ENCODE results near the gene ERGIC2.
A peak's percentile ranks its signal among the peaks of the same experiment; 100 is the strongest.

Gene ERGIC2

DNA sequence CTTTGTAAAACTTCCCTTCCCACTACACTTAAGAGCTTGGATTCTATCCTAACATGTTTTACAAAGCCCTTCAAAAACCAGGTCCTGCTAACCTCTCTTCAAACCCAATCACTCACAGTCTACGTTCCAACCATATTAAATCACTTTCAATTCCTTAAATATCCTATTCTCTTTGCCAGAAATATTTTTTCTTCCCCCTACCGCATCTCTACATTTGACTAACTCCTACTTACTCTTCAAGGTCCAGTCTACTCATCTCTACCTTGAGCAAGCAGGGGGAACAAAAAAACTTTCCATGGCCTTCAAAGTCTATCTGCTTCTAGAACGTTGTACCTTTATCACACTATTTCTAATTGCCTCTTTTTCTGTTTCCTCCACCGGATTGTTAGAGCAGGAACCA, 6.1 kb downstream of the ERGIC2 start:
- no peak for DNase-seq

DNA sequence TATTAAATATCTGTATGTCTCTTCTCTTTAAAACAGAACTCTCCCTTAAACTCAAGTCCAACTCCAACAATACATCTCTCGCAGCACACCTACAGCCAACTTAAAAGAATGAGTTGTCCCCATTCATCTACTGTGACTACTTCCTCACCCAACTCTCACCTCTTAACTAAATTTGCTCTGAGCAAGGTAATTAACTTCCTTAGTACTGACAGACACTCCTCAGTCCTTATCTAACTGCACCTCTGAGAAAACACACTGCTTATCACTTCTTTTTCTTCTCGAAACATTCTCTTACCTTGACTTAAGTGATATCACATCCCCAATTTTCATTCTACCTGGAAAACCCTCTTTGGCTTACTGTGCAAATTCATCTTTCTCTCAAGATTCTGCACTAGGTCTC, 7.0 kb downstream of the ERGIC2 start:
- DNase-seq = no peak

DNA sequence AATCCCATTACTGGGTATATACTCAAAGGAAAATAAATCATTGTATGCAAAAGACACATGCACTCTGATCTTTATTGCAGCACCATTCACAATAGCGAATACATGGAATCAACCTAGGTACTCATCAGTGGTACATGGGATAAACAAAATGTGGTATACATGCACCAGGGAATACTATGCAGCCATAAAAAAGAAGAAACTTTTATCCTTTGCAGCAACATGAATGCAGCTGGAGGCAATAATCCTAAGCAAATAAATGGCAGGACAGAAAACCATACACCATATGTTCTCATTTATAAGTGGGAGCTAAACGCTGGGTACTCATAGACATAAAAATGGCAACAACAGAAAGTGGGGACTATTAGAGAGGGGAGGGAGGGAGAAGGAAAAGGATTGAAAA, 15.9 kb downstream of the ERGIC2 start:
- DNase-seq = no peak

DNA sequence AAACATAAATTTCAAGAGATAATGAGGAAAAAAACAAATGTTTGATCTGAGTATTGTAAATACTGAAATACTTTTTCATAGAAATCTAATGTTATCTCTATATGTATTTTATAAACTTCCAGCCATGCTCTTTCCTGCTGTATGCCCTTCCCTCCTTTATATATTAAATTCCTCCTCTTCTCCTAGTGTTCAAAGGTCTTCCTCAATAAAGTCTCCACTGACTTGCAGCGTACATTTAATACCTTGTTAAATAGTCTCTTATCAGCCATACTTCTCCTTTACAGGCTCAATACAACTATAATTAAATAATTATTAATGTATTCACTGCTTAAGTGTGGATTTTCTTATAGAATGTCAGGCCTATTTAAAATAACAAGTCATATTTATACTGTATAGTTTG, 26.0 kb downstream of the ERGIC2 start:
- DNase-seq = no peak

DNA sequence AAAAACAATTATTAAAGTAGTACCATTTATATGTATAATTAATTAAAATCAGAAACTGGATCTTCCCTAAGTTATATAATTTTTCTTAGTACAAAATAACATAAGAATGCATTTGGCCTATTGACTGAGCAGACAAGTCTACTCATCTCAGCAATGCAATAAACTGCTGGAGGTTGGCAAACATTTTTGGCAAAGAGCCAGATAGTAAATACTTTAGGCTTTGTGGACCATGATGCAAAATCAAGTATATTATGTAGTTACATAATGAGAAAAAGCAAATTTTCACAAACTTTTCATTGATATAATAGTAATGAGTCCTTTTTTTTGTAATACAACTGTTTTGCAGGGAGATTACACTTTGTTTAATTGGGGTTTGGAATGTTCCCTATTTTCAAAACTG, 30.9 kb downstream of the ERGIC2 start:
- DNase-seq = no peak

DNA sequence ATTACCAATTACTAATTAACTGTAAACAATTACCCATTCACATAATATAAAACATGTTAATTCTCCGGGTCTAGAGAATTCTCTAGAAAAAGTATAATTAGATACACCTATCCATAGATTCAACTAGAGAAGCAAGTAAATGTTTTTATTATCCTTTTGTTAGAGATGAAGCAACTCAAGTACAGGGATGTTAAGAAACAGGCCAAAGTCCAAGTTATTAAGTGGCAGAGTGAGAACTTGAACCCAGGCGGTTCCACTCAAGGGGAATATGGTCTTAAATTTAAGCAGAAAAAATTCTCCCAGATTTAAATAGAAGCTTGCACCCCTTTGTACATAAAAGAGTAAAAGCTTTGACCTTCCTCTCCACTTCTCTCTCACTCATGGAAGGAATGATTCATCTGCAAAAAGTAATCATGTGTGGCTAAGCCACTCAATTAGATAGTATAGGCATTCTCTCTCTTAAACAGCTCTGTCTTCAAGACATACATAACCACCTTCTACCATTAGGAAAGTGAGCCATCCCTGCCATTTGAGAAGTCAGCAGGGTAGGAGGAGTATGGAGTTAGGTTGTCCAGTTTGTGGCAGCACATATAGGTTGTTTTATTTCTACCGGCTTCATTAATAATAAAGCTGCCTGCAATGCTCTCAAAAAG, 34.1 kb downstream of the ERGIC2 start:
- DNase-seq = no peak

DNA sequence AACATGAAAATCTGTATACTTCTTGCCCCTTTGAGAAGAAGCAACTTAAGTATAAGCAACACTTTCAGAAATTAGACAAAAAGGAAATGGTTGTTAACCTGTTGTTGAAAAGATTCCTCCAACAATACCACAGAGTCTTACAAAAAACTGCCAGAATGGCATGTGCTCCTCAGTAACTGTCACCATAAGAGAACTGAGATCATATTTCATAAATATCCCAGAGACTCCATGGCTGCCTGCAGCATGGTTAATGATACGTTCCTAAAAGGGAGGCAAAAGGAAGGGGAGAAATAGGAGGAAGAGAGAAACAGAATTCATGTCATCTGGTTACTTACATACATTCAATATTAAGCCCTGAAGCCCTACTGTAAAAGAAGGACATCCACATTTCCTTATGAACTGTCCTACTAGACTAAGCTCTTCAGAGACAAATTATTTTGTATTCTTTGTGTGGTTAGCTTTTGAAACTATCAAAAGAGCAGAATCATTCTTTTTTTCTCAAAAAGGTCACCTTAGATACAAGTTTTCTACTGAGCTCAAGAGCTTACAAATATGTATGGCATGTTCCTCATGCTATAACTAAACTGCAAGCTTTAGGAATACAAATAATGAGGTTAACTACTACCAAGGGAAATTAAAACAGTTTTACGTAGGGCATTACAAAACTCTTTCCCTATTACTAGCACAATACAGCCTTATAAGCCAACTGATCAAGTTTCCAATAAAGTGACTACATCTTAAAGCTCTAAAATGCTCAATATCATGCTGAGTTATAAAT, 37.8 kb downstream of the ERGIC2 start:
- DNase-seq = no peak

DNA sequence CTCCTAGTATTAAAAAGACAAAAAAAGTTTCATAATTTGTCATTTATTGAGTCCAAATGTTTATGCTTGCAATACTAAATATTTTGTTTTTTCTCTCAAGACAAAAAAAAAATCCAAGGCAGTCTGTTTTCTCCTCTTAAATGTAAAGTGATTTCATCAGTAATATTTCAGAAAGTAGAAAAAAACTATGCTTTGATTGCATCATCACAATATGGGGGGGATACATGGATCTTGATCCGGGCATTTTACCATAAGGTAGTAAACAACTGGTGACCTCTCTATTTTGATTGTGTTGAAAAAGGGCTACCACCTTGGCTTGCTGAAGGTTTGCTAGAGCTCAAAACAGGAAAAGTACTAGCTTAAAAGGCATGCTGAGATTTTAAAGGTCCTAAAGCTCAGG, 43.6 kb downstream of the ERGIC2 start:
- no peak for DNase-seq

DNA sequence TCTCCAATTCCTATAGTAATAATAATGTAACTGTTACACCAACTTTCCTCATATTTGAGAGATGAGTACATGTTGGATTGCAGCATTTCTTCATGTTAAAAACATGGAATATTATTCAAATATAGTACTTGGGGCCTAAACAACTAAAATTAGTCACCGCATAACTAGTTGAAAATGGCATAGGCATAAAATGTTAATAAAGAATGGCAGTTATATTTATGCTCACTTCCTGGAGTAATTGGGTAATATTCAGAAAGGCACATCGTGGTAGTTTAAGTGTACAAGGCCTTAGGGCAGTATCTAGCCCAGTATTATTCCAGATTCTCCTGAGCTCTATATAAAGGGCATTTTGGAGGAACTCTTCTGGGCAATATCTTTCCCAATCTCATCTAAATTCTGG, 46.0 kb downstream of the ERGIC2 start:
- no peak for DNase-seq

DNA sequence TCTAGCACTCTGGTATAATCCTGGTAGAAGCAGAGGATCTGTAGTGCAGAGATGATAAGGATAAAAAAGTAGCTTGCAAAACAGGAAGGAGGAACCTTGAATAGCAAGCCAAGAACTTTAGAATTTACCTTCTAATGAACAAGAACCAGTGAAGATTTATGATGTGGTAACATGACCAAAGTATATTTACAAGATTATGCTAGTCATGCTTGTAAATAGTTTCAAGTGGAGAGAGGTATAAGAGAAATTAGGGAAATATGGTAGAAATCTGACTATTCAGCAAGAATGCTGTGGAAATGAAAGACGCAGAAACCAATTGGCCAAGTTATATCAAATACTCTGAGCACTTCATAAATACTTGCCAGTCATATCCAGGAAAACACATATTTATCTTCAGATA, 47.8 kb downstream of the ERGIC2 start:
- DNase-seq = no peak

DNA sequence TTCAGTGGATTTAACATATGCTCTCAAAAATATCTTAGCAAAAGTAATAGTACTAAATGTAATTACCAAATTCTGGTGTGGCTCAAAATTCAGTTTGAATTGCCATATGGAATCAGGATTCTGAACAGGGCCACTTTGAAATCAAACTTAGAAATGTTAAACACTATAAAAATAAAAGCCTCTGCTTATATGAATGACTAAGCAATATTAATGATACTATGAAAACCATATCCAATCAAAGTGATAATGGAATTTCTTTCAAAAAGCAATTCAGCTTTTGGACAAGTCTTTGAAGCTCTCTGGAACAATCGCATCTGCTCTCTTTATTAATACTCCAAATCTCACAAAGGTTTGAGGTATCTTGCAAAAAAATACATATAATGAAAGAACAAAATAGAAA, 51.6 kb downstream of the ERGIC2 start:
- DNase-seq = no peak

DNA sequence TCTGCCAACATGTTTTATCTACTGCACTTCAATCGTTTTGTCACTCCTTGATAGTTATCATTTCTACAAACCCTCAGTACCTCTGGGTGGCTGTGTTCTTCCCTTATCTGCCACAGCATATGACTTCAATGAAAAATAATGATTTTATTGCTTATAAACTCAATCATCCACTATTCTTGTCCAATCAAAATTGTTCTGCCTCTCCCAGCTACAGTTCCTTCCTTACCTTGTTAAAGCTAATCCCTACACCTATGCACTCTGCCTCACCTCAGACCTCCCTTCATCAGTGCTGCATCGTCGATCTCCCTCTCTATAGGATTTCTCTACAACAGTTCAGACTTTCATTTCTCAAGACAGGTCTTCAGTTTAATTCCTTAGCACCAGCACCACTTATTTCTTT, 58.8 kb downstream of the ERGIC2 start:
- no peak for DNase-seq

DNA sequence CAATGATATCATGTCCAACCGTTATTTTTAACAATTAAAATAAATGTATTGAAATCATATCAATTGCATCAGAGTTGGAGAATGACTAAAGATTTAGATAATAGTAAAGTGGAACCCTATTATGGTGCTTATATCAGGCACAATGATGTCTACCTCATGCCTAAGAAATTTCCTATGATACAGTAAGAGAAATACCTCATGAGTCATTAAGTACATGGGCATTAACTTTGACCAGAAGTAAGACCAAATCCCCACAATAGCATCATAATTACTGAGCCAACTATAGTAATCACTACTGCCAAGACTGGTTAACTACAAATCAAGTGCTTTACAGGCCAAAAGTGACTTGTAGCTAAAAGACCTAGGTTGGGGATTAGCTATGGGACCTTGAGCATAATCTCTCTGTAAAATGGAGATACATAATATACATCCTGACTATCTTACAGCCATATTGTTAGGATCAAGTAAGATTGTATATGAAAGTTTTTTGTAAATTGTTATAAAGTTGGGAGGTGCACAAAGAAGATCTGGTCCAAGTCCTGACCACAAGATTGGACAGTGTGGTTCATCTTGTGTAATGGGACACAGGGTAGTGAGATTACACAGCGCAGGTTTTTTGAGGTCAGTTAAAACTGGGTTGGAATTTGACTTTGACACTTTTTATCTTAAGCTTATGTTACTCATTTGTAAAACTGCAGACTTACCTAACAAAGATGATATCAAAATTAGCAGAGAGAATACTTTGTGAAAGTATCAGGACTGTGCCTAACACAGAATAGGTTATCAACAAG, 60.5 kb downstream of the ERGIC2 start:
- no peak for DNase-seq

DNA sequence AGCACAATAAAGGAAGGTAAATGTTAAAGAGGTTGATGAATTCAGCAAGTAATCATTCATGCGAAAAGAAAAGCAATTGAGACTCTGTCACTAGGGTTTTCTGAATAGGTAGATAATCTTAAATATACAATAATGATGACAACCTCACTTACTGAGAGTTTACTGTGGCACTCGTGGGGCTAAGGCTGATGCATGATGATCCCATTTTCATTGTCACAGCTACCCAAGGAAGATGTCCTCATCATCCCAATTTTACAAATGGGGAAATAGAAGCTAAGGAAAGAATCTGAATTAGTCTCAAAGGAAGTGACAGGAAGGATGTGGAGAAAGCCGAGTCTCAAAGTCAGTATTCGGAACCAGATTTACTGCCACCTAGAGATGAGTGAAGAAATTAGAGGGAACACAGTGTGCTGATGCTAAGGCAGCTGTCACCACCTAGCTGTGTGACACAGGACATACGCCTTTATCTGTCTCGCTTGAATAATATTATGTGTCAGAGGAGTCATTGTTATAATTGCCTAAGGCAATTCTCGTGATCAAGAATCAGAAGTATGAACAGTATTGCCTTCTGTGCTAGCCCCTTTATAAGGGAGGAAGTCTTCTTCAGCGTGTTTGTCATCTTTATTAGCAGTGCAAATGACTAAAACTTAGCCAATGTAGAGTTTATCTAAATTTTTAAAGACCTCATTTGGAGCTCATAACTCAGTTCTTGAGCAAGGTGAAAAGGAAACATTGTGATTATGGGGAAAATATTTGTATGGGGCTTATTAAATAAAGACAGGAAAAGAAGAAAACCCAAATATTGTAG, 63.2 kb downstream of the ERGIC2 start:
- peak; percentile 22 for DNase-seq

DNA sequence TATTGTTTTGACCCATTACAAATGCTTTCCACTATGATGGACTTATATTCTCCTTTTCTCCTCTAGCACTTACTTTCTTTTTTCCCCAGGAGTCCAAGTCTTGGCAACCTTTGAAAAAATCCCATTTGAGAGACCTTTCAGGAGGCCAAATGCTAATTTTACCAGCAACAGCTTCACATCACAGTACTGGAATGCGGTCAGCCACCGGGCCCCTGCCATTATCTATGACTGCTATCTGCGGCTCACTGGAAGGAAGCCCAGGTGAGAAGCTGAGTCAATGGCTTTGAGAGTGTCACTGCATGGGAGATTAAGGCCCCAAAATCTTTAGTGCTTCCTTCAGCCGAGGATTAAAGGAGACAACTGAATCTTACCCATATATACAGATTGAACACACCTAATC, 64.2 kb downstream of the ERGIC2 start:
- DNase-seq = no peak

DNA sequence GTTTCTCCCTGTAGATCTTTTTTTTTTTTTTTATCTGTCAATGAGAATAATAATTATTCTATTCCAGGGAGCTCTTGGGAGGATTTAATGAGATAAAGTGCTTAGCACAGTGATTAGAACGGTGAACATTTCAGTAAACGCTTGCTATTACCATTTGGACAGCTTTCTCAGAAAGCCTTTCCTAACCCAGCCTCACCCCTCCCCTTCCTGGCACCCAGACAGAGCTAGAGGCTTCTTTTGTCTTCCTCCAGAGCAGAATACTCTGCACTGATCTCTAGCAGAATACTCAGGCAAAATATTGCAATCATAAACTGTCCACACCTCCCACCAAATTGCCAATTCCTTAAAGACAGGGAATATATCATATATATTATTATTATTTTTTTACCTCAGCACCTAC, 66.6 kb downstream of the ERGIC2 start:
- no peak for DNase-seq

DNA sequence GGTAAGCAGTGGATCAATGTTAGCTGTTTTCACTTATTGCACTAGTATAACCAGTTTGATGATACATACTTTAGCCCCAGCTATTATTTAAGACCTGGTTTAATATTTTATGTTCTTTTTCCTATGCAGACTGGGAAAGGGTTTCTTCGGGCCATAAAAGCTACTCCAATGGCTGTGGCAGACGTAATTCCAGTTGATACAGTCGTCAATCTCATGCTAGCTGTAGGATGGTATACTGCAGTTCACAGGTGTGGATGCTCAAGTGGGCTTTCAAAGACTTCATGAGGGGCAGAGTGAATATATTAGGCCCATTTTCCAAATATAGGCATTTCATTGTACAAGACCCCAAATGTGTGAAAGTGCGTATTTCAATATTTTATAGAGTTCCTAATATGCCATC, 70.1 kb downstream of the ERGIC2 start:
- DNase-seq = no peak

DNA sequence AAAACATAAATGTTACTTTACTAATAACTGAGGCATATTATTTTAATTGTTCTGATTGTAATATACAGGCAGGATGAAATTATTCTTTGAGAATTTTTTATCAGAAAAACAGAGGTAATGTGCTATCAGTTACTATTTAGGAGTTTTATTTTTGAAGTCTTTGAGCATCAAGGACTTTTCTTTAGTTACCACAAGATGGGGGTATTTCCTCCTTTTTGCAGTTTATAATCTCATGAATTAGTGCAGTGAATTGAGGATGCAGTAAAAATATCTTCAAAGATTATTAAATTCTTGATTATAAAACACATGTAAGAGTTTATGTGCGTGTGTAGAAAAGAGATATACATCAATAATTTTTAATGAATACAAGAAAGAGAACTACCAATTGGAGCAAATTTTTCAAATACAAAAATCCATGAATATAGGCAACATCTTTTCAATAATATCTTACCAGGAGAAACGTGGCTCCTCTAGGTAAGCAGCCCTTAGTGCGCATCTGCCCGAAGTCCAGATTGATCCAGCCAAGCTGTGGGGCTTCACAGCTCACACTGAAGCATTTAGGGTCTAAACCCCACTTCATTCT, 71.6 kb downstream of the ERGIC2 start:
- DNase-seq = no peak

DNA sequence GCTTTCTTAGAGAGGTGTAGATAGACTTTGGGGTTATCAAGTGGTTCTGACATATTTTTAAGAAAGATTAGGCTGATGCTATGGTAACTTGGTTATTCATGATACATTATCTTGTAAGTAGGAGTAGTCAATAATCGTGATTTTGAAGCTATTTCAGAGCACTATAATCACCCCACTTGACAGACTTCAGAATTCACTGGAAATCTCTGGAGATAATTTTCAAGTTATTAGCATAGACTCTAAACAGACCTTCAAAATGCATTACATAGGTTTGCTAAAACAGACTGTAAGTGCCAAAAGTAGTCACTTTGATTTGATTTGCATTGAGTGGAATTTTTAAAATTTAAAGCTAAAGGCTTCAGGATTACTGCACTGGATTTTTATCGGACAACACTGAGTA, 74.3 kb downstream of the ERGIC2 start:
- DNase-seq = no peak

DNA sequence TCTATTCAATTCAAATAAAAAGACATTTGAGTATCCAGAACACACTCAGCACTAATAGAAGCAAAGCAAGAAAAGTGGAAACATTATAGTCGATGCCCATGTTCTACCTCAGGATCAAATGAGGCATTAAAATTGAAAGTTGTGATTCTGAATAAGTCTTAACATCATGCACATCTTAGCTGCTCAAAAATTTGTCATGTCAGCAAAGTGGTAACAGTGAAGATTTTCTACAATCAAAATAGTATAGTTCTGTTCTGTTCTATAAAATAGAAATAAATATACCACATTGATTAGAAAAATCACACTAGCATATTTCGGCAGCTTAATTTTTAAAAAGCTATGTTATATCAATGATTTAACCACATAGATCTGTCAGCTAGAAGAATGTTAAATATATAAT, 74.7 kb downstream of the ERGIC2 start:
- no peak for DNase-seq

DNA sequence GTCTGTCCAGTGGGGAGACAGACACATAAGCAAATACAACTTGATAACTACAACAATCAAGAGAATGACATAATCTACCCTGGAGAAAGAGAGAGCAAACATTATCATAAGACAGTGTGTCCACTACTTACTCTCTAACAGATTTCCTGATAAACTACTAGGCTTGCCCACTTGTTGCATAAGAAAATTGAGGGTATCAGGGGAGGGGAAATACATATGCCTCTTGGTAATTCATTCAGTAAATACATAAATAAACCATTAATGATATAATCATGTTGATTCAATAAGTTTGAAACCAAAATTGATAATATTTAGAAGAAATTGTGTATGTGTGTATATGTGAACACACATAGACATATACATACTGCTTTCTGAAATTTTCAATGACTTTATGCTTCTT, 76.6 kb downstream of the ERGIC2 start:
- no peak for DNase-seq

DNA sequence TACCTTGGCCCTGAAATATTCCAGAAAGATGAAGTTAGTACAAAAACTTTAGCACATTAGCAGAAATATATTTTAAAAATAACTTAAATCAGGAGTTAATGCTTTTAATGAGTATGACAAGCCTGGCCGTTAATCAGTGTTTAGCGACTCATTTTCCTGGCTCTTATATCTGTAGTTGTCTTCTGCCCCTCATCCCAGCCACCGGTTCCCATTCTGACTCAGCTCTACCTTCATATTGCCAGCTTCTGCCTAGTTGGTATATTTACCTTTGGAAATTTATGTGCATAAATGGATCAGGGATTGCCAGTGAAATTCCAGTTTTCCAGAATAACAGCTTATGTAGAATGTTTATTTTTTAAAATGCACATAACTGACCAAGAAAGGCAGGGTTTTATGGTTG, 79.9 kb downstream of the ERGIC2 start:
- DNase-seq = no peak

DNA sequence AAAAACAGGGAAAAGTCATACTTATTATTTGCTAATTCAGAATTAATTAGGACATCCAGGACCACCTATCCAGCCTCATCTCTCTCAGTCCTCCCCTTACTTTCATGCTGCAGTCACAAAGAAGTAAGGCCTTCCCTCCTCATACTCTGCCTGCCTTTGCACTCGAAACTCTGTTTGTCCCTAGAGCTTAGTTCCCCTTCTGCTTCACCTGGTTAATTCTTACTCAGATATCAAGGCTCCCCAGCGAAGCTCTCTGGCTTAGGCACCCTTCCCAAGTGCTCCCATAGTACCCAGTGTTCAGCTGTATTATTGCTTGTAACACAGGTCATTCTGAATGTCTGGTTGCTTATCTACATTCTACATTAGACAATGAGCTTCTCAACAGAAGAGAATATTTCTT, 81.3 kb downstream of the ERGIC2 start:
- no peak for DNase-seq

Measured in activated CD8-positive, alpha-beta memory T cell treated with anti-CD3 and anti-CD28 coated beads, Interleukin-2, amount 50 U/mL, for 4 hours (primary cell).